ENCODE results near the gene PCGF6.

PCGF6 gene

GRCh38 chr10:103284170-103284569, 66.8 kb downstream of the PCGF6 start:
- DNase-seq (ENCODE audit: extremely low spot score): no peak
- POLR2A ChIA-PET: no interaction called here
- CTCF ChIA-PET: interaction anchor here (0.7 kb wide), 1 partner anchor 888 kb away, joined by 6 read pairs; no protein-coding TSS in a partner anchor
- TF ChIP-seq FOXA1 (IDR thresholded peaks at IDR 0.05): no peak
- no peak for TF ChIP-seq FOXK2 (IDR thresholded peaks at IDR 0.05)

- DNase-seq (ENCODE audit: extremely low spot score): no peak
- TF ChIP-seq ARNT (IDR thresholded peaks at IDR 0.05) (no peak), SP1 (IDR thresholded peaks at IDR 0.05) (no peak), ELF4 (IDR thresholded peaks at IDR 0.05) (no peak)
- POLR2A ChIA-PET: no interaction called here
- CTCF ChIA-PET: no interaction called here
These were observed 68.0 kb downstream of the PCGF6 start for GRCh38 chr10:103282961-103283360.

GRCh38 chr10:103281753-103282152, 69.2 kb downstream of the PCGF6 start:
- peak; percentile 73 for DNase-seq (ENCODE audit: extremely low spot score)
- POLR2A ChIA-PET: interaction anchor here (0.7 to 1.8 kb wide), 2 partner anchors 8 to 15 kb away, joined by 3 read pairs; no protein-coding TSS in a partner anchor

GRCh38 chr10:103280506-103280905, 70.4 kb downstream of the PCGF6 start:
- ChIA-PET POLR2A (interaction anchor here (1.8 kb wide), 1 partner anchor 9 kb away, joined by 3 read pairs; no protein-coding TSS in a partner anchor), CTCF (interaction anchor here (2.0 kb wide), 1 partner anchor 36 kb away, joined by 5 read pairs; no protein-coding TSS in a partner anchor)
- DNase-seq (ENCODE audit: extremely low spot score): no peak
- TF ChIP-seq L3MBTL2 (conservative IDR thresholded peaks at IDR 0.05) (no peak), PKNOX1 (IDR thresholded peaks at IDR 0.05) (no peak), LEF1 (IDR thresholded peaks at IDR 0.05; ENCODE audit: borderline replicate concordance) (no peak), TARDBP (IDR thresholded peaks at IDR 0.05) (no peak), FOXM1 (IDR thresholded peaks at IDR 0.05; ENCODE audit: borderline replicate concordance) (no peak), SUZ12 (IDR thresholded peaks at IDR 0.05) (no peak)

More at GRCh38 chr10:103281753-103282152, 69.2 kb downstream of the PCGF6 start:
- TF ChIP-seq FOXA1 (IDR thresholded peaks at IDR 0.05): no peak
- TF ChIP-seq SUZ12 (IDR thresholded peaks at IDR 0.05): no peak
- TF ChIP-seq CTBP1 (IDR thresholded peaks at IDR 0.05; ENCODE audit: borderline replicate concordance): no peak
- TF ChIP-seq TARDBP (IDR thresholded peaks at IDR 0.05): no peak
- no peak for TF ChIP-seq LEF1 (IDR thresholded peaks at IDR 0.05; ENCODE audit: borderline replicate concordance)
- TF ChIP-seq ZNF384 (IDR thresholded peaks at IDR 0.05): no peak
- no peak for TF ChIP-seq SP1 (IDR thresholded peaks at IDR 0.05)
- no peak for TF ChIP-seq ELF4 (IDR thresholded peaks at IDR 0.05)
- no peak for TF ChIP-seq FOXK2 (IDR thresholded peaks at IDR 0.05)
- no peak for TF ChIP-seq L3MBTL2 (conservative IDR thresholded peaks at IDR 0.05)
- TF ChIP-seq BHLHE40 (IDR thresholded peaks at IDR 0.05; ENCODE audit: borderline replicate concordance): no peak
- no peak for TF ChIP-seq PKNOX1 (IDR thresholded peaks at IDR 0.05)
- no peak for TF ChIP-seq FOXM1 (IDR thresholded peaks at IDR 0.05; ENCODE audit: borderline replicate concordance)
- no peak for TF ChIP-seq ARNT (IDR thresholded peaks at IDR 0.05)
- TF ChIP-seq NFRKB (IDR thresholded peaks at IDR 0.05): no peak
- CTCF ChIA-PET: interaction anchor here (0.5 to 0.8 kb wide), 2 partner anchors 38 to 1015 kb away, joined by 3 read pairs; no protein-coding TSS in a partner anchor

GRCh38 chr10:103280031-103280430, 70.9 kb downstream of the PCGF6 start:
- ChIA-PET POLR2A (interaction anchor here (1.8 kb wide), 1 partner anchor 10 kb away, joined by 3 read pairs; no protein-coding TSS in a partner anchor), CTCF (interaction anchor here (2.0 kb wide), 1 partner anchor 35 kb away, joined by 5 read pairs; no protein-coding TSS in a partner anchor)
- no peak for DNase-seq (ENCODE audit: extremely low spot score)
- TF ChIP-seq FOXK2 (IDR thresholded peaks at IDR 0.05) (no peak), BHLHE40 (IDR thresholded peaks at IDR 0.05; ENCODE audit: borderline replicate concordance) (no peak), SP1 (IDR thresholded peaks at IDR 0.05) (no peak), HDGF (IDR thresholded peaks at IDR 0.05; ENCODE audit: borderline replicate concordance) (no peak), FOXM1 (IDR thresholded peaks at IDR 0.05; ENCODE audit: borderline replicate concordance) (no peak), ARNT (IDR thresholded peaks at IDR 0.05) (no peak)

- DNase-seq (ENCODE audit: extremely low spot score): peak; percentile 46
- POLR2A ChIA-PET: interaction anchor here (0.7 to 1.7 kb wide), 2 partner anchors 17 to 30 kb away, joined by 3 read pairs; no protein-coding TSS in a partner anchor
- no peak for TF ChIP-seq SP1 (IDR thresholded peaks at IDR 0.05)
- TF ChIP-seq FOXK2 (IDR thresholded peaks at IDR 0.05): no peak
- TF ChIP-seq NFRKB (IDR thresholded peaks at IDR 0.05): no peak
- no peak for TF ChIP-seq FOXA1 (IDR thresholded peaks at IDR 0.05)
- TF ChIP-seq FOXM1 (IDR thresholded peaks at IDR 0.05; ENCODE audit: borderline replicate concordance): no peak
- TF ChIP-seq SUZ12 (IDR thresholded peaks at IDR 0.05): no peak
- TF ChIP-seq TARDBP (IDR thresholded peaks at IDR 0.05): no peak
- TF ChIP-seq BHLHE40 (IDR thresholded peaks at IDR 0.05; ENCODE audit: borderline replicate concordance): no peak
- CTCF ChIA-PET: interaction anchor here (0.7 to 2.0 kb wide), 2 partner anchors 34 to 40 kb away, joined by 3 to 5 read pairs; no protein-coding TSS in a partner anchor
These were observed 72.1 kb downstream of the PCGF6 start for GRCh38 chr10:103278862-103279298.

GRCh38 chr10:103278537-103278823, 72.5 kb downstream of the PCGF6 start:
- ChIA-PET POLR2A (interaction anchor here (1.7 kb wide), 1 partner anchor 29 kb away, joined by 3 read pairs; no protein-coding TSS in a partner anchor), CTCF (interaction anchor here (2.0 kb wide), 1 partner anchor 34 kb away, joined by 5 read pairs; no protein-coding TSS in a partner anchor)
- TF ChIP-seq FOXA1 (IDR thresholded peaks at IDR 0.05) (no peak), FOXK2 (IDR thresholded peaks at IDR 0.05) (no peak), HDGF (IDR thresholded peaks at IDR 0.05; ENCODE audit: borderline replicate concordance) (no peak), L3MBTL2 (conservative IDR thresholded peaks at IDR 0.05) (no peak), SP1 (IDR thresholded peaks at IDR 0.05) (no peak), TARDBP (IDR thresholded peaks at IDR 0.05) (no peak), LEF1 (IDR thresholded peaks at IDR 0.05; ENCODE audit: borderline replicate concordance) (no peak), ELF4 (IDR thresholded peaks at IDR 0.05) (no peak), SUZ12 (IDR thresholded peaks at IDR 0.05) (no peak), PKNOX1 (IDR thresholded peaks at IDR 0.05) (no peak), FOXM1 (IDR thresholded peaks at IDR 0.05; ENCODE audit: borderline replicate concordance) (no peak), ZNF384 (IDR thresholded peaks at IDR 0.05) (no peak), NFRKB (IDR thresholded peaks at IDR 0.05) (no peak), BHLHE40 (IDR thresholded peaks at IDR 0.05; ENCODE audit: borderline replicate concordance) (no peak), ARNT (IDR thresholded peaks at IDR 0.05) (no peak), CTBP1 (IDR thresholded peaks at IDR 0.05; ENCODE audit: borderline replicate concordance) (no peak)
- DNase-seq (ENCODE audit: extremely low spot score): no peak

Data from HEK293T (cell line).